Middle frontal gyrus (tissue), 1 donor: Measurements from ENCODE around the gene MPG.

Source experiments
- DNase-seq: peaks from one replicate; pipeline ENCODE4 v3.0.0-alpha.2; 2015; ENCODE audit warnings: low spot score; ENCODE audit errors: extremely low spot score

Gene MPG

GRCh38 chr16:83781-84615, 6.0 kb downstream of the MPG start:
- DNase-seq, result no peak

- DNase-seq, result no peak
These were observed 6.8 kb downstream of the MPG start for GRCh38 chr16:84718-85406.

GRCh38 chr16:85407-85782, 7.4 kb downstream of the MPG start:
- DNase-seq, result no peak

GRCh38 chr16:85865-86264, 7.8 kb downstream of the MPG start:
- DNase-seq, result no peak

- no peak for DNase-seq
These were observed 8.5 kb downstream of the MPG start for GRCh38 chr16:86483-86952.

GRCh38 chr16:88613-89012, 10.6 kb downstream of the MPG start:
- no peak for DNase-seq

- no peak for DNase-seq
These were observed 11.6 kb downstream of the MPG start for GRCh38 chr16:89391-90302.

GRCh38 chr16:91484-91883, 13.5 kb downstream of the MPG start:
- peak; percentile 66 for DNase-seq

GRCh38 chr16:92431-93339, 14.7 kb downstream of the MPG start:
- DNase-seq, result no peak

GRCh38 chr16:94918-95265, 16.9 kb downstream of the MPG start:
- no peak for DNase-seq

- DNase-seq, result peak; percentile 56
These were observed 18.9 kb downstream of the MPG start for GRCh38 chr16:96935-97381.

GRCh38 chr16:97822-98221, 19.8 kb downstream of the MPG start:
- no peak for DNase-seq

- no peak for DNase-seq
These were observed 23.0 kb downstream of the MPG start for GRCh38 chr16:100989-101388.

- DNase-seq, result no peak
These were observed 23.6 kb downstream of the MPG start for GRCh38 chr16:101586-101985.

- no peak for DNase-seq
These were observed 24.2 kb downstream of the MPG start for GRCh38 chr16:102060-102855.

GRCh38 chr16:104355-104754, 26.3 kb downstream of the MPG start:
- no peak for DNase-seq

- no peak for DNase-seq
These were observed 26.9 kb downstream of the MPG start for GRCh38 chr16:104928-105327.

- no peak for DNase-seq
These were observed 27.5 kb downstream of the MPG start for GRCh38 chr16:105521-105920.

- peak; percentile 80 for DNase-seq
These were observed 28.7 kb downstream of the MPG start for GRCh38 chr16:106623-107324.
